ENCODE results near the gene KCTD21.

Gene KCTD21

DNA sequence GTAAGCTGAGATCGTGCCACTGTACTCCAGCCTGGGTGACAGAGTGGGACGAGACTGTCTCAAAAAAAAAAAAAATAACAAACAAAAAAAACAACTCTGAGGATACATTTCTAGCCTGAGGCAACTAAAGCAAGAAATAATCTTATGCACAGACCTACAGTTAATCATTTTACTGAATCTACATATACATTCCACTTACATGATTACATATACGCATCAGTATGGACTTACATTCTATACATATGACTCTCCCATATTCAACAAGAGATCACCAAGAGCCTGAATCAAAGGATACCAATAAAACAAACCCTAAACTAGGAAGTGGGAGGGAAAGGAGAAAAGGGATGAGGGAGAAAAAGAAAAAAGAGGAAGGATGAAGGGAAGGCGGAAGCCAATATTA, 50.1 kb downstream of the KCTD21 start:
- no peak for DNase-seq

DNA sequence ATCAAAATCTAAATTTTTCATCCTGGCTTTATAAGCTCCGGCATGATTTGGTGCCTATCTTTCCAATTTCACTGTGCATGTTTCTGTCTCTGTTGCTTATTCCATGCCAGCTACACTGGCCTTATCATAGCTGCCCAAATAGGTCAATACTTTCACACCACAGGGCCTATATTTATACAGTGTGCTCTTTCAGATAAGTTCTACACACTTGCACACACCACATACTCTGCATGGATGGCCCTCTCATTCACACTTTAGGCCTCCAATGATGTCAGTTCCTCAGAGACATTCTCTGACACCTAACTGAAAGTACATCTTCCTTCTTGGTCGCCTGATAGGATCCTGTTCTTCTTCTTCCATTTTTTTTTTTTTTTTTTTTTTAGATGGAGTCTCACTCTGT, 56.0 kb downstream of the KCTD21 start:
- no peak for DNase-seq

GRCh38 chr11:78131956-78132355, 56.5 kb downstream of the KCTD21 start:
- no peak for DNase-seq

DNA sequence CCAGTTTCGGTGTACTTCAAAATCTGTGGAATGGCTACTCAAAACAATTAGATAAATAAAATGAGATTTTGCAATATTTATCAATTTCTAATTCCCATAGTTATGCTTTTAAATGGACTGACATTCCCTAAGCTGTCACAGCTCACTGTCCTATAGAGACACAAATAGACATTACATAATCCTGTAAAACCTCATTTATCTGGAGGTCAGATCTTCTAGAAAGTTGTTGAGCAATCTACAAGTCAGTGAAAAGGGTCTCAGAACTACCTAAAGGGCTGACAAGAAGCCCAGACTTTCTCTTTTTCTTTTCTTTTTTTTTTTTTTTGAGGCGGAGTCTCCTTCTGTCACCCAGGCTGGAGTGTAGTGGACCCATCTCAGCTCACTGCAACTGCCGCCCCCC, 61.0 kb downstream of the KCTD21 start:
- no peak for DNase-seq
